Measurements from ENCODE around the gene ANAPC2.

ANAPC2 gene

GRCh38 chr9:137174722-137175293, 13.6 kb downstream of the ANAPC2 start:
- no peak for DNase-seq (ENCODE audit: low read depth)

DNA sequence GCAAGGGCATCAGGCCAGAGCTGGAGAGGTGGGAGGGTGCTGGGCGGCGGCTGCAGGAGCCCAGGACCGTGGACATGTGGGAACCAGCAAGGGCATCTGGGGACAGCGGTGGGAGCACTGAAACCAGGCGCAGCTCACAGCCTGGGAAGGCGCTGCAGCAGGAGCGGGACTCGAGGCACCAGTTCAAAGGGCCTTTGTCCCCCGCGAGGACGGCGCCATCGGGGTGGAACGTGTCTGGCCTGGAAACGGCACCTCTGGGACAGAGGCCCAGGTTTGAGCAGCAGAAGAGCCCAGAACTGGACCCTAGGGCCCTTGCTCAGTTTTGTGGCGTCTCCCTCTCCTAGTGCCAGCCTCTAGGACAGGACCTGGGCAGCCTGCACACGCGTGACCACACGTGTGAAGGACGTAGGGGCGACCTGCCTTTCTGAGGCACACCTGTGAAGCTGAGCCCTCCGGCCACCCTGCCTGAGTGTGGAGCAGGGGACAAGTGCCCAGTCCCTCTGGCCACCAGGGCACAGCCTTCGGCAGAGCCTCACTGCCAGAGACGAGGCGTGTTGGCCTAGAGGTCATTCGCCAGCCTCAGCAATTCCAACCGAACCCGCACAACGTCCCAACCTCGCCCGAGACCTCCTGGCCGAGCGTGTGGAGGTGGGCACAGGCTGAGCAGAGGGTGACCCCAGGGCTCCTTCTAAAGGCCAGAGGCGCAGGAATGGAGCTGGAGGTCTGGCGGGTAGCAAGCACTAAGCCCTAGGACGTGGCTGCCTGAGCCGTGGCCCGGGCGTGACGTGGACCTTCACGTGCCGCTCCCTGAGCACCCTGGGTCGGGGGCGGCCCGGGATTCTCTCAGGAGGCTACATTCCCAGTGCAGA, 14.3 kb downstream of the ANAPC2 start:
- DNase-seq (ENCODE audit: low read depth), result no peak

GRCh38 chr9:137172901-137173795, 15.2 kb downstream of the ANAPC2 start:
- DNase-seq (ENCODE audit: low read depth), result no peak

- DNase-seq (ENCODE audit: low read depth), result no peak
These were observed 17.0 kb downstream of the ANAPC2 start for GRCh38 chr9:137171149-137171900.

DNA sequence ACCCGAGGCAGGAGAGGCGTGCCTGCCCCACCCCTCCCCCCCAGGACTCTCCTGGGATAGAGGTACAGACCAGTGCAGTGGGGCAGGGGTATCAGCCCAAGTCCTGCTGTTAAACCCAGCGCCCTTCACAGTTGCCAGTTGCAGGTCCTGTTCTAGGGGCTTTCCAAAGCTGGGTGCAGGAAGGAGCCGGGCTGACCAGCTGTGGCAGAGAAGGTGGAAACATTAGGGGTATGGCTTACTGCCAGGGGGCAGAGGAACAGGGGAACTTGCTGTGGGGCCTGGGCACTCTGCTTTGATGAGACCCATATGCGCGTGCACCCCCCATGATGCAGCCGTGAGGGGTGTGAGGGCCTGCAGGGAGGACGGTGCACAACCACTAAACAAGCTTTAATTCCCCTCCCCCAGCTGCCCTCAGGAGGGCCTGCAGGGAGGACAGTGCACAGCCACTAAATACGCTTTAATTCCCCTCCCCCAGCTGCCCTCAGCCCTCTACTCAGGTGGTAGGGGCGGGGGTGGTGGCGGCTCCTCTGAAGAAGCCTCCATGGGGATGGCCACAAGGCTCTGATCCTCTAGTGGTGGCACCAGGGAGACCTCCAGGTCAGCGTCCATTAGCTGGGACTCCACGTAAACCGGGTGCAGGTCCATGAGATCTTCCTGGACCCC, 17.7 kb downstream of the ANAPC2 start:
- DNase-seq (ENCODE audit: low read depth), result no peak

GRCh38 chr9:137169896-137170358, 18.4 kb downstream of the ANAPC2 start, which contains the start of gene LRRC26:
Gene LRRC26 (minus strand): TSS chr9:137170051. CDS start chr9:137169943, 108 bp downstream.
- no peak for DNase-seq (ENCODE audit: low read depth)

- DNase-seq (ENCODE audit: low read depth), result no peak
These were observed 19.2 kb downstream of the ANAPC2 start for GRCh38 chr9:137168904-137169856.

DNA sequence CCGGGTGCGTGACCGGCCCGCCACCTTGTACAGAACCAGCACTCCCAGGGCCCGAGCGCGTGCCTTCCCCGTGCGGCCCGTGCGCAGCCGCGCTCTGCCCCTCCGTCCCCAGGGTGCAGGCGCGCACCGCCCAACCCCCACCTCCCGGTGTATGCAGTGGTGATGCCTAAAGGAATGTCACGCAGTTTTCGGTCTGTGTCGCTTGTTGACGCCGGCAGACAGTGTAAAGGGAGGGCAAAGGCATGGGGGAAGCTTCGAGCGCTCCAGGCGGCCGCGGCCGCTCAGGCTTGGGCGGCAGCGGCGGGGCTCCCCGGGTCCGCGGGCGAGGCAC, 19.8 kb downstream of the ANAPC2 start:
- DNase-seq (ENCODE audit: low read depth), result no peak

GRCh38 chr9:137167747-137168572, 20.4 kb downstream of the ANAPC2 start:
- no peak for DNase-seq (ENCODE audit: low read depth)

GRCh38 chr9:137167277-137167746, 21.0 kb downstream of the ANAPC2 start:
- DNase-seq (ENCODE audit: low read depth), result no peak

GRCh38 chr9:137166380-137167229, 21.8 kb downstream of the ANAPC2 start:
- no peak for DNase-seq (ENCODE audit: low read depth)

GRCh38 chr9:137165250-137165836, 23.0 kb downstream of the ANAPC2 start:
- no peak for DNase-seq (ENCODE audit: low read depth)

GRCh38 chr9:137164370-137165249, 23.8 kb downstream of the ANAPC2 start:
- DNase-seq (ENCODE audit: low read depth), result no peak

DNA sequence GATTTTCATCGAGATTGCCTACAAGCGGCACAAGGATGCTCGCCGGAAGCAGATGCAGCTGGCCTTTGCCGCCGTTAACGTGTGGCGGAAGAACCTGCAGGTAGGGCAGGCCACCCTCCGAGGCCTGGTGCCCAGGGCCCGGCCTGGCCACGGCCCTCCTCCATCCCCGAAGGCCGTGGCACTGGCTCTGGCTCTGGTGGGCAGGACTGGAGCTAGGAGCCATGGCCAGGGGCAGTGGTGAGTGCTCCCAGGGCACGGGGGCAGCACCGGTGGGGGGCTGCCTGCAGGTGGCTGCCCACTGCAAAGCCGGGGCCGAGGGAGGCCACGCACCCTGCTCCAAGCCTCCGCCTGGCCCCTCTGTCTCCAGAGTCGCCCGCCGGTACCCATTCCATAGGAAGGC, 24.6 kb downstream of the ANAPC2 start:
- DNase-seq (ENCODE audit: low read depth), result no peak

- no peak for DNase-seq (ENCODE audit: low read depth)
These were observed 25.0 kb downstream of the ANAPC2 start for GRCh38 chr9:137163365-137163715.

DNA sequence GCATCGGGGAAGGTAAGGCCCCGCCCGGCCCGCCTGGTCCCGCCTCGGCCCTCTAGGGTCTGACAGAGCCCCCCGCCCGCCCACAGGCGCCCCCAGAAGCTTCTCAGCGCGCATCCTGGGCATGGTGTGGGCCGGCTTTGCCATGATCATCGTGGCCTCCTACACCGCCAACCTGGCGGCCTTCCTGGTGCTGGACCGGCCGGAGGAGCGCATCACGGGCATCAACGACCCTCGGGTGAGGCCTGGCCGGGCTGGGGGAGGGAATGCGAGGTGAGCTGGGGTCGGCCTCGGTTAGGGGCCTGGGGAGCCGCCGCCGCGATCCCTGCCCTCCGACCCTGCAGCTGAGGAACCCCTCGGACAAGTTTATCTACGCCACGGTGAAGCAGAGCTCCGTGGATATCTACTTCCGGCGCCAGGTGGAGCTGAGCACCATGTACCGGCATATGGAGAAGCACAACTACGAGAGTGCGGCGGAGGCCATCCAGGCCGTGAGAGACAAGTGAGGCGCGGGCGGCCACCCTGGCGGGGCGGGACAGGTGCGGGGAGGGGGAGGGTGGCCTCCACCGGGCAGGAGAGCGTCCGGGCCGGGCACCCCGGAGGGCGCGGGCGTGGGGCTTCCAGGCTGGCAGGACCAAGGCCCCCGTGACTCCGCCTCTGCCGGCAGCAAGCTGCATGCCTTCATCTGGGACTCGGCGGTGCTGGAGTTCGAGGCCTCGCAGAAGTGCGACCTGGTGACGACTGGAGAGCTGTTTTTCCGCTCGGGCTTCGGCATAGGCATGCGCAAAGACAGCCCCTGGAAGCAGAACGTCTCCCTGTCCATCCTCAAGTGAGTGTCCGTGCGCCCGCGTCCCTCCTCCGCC, 25.6 kb downstream of the ANAPC2 start:
- no peak for DNase-seq (ENCODE audit: low read depth)

Measured in HS-27A (cell line).